EH (cell line): ENCODE results near the gene DNAJA3.

Experiments used
- DNase-seq: peaks from one replicate; pipeline ENCODE4 v3.0.0-alpha.2; 2015; ENCODE audit warnings: low read depth

The DNAJA3 gene

DNA sequence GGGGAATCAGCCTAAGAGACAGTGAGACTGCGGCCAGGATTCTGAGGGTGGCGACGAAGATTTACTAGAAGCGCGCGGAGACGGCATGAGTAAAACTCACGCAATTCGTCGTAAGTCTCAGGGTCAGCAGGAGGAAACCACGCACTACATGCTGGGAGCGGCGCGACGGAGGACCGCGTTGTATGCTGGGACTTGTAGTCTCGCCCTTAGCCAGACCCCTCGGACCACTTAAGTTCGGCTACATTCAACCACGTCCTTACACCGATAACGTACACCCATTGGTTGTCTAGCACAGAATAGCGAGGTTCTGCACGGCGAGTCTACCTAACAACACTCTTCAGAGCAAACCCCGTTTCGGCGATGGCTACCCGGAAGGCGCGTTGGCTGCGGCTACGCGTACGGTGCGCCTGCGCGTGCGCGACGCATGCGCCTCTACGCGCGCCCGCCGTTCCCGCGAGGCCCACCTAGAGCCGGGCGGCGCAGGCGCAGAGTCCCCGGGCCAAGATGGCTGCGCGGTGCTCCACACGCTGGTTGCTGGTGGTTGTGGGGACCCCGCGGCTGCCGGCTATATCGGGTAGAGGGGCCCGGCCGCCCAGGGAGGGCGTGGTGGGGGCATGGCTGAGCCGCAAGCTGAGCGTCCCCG lies at the start of gene DNAJA3:
TSS of gene DNAJA3 (plus strand) at position 491 of the 643 bp plus-strand sequence. CDS start at position 505, 14 bp downstream.
- peak; percentile 97 for DNase-seq

DNA sequence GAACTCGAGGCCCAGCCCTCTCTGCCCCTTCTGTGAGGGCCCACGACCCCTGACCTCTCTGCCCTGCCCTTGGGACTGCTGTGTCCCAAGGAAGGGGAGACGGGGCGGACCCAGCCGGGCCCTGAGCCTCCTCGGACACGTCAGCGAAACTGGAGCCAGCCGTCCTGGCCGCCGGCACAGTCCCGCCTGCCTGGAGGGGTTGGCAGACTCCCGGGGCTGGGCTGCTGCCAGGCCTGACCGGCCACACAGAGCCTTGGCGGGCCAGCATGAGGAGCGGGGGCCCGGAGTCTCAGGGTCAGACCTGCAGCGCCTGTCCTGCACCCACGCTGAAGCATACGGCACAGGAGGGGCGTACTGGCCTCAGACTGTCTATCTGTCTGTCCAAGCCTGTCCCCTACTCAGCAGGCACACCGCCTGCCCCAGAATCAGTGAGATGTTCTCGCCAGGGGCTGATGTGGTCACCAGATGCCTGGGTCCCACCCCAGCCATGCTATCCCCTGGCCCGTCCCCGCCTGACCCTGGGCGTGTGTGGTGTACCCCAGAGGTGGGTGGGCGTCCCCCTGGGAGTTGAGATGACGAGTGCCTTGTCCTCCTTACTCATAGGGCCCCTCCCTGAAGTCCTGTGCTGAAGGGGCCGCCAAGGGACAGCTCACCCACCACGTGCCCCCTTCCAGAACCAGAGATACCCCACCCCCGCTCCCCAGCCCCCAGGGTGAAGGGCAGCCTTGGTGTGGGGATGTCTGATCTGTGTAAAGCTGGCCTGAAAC lies 49.4 kb upstream of the DNAJA3 start:
- peak; percentile 92 for DNase-seq

DNA sequence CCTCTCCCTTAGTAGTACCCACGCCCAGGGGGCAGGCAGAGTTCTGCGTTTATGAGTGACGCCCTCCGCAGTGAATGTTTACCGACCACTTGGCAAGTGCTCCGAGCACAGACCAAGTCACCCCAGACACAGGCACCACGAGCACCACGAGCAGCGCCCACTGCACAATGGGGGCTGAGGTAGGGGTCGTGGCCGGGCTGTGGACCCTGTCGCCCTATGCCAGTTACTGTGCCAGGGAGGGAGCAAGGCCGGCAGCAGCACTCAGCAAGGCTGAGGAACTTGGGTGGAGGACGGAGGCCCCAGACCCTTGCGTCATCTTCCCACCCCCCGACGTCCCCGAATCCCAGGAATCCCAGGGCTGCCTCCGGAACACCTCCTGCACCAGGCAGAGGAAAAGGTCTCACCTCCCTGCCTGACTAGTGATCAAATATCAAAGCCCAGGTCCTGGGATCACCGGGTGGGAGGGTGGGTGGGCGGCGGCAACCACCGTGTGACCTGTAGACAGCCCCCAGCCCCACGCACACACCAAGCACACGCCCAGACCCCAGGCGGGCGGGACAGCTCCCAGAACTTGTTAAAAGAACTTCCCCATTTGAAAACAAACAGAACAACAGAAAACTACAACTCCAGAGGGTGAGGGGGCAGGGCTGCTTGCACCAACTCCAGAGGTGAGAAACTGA lies 48.6 kb upstream of the DNAJA3 start:
- peak; percentile 49 for DNase-seq

DNA sequence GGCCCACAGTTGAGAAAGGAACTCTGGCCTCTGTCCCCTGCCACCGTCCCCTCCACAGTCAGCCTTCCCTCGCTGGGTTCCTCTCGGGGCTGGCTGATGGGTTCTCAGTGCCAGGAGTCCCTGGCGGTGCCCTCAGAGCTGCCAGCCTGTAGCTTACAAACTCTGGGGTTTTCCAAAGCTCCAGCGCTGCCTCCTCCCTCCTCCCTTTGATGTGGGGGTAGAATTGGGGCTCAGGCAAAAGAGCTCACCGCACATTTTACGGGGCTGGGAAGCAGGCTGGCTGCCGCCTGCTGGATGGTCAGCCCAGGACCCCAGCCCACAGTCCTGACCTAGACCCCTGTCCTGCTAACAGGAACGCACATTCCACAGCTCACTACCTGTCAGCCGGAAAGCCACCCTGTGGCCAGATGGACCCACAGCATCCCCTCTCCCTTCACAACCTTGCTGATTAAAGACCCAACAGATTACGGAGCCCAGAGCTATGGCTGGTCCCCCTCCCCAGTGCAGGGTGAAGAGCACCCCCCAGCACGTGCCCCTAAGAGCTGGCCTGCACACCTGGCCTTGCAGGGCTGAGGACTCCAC lies 48.0 kb upstream of the DNAJA3 start:
- DNase-seq, result no peak

DNA sequence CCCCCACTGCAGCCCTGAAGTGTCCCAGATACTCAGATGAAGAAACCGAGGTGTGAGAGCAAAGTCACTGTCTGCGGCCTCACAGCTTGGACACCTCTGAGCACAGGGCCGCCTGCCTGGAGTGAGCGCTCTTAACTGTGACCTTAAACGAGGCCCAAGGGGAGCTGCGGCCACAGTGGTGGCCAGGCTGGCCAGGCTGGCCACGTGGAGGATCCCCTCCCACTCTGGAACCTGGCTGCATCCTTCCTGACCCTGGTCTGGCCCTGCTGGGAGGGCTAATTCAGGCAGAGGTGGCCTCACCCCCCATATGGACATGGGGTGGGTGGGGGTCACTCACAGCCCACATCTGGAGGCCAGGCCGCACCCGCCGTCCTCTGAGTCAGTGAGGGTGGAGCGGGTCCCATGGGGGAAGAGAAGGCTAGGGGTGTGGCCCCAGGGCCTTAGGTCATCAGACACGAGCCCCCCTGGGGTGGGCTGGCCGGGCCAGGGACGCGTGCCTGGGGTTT lies 47.5 kb upstream of the DNAJA3 start:
- DNase-seq, result peak; percentile 37

DNA sequence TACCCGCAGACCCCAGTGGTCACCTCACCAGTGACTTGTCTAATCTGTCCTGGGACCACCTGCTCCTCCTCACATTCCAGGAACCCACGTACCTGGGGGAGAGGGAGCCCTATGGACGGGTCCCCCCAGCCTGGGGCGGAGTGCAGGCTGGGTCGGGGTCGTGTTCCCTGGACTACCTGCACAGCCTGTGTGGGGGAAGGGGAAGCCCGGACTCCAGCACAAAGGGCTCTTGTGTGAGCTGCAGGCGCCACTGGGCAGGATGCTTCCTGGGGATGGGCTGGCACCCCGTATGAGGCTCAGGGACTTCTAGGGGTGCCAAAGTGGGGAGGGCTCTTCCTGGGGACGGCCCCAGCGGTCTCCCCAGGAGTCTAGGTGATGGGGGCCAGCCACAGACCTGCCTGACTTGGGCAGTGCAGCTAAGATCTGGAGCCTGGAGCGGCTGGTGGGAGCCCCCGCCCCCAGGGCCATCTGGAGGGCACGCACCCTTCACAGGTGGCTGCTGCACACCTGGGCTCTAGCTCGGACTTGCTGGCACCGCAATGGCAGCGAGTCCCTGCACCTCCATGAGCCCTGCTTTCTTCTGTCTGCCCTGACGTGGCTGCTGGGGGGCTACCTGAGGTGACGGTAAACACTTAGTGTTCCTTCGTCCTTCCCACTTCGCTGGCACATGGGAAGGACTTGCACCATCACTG lies 46.5 kb upstream of the DNAJA3 start:
- DNase-seq, result no peak

DNA sequence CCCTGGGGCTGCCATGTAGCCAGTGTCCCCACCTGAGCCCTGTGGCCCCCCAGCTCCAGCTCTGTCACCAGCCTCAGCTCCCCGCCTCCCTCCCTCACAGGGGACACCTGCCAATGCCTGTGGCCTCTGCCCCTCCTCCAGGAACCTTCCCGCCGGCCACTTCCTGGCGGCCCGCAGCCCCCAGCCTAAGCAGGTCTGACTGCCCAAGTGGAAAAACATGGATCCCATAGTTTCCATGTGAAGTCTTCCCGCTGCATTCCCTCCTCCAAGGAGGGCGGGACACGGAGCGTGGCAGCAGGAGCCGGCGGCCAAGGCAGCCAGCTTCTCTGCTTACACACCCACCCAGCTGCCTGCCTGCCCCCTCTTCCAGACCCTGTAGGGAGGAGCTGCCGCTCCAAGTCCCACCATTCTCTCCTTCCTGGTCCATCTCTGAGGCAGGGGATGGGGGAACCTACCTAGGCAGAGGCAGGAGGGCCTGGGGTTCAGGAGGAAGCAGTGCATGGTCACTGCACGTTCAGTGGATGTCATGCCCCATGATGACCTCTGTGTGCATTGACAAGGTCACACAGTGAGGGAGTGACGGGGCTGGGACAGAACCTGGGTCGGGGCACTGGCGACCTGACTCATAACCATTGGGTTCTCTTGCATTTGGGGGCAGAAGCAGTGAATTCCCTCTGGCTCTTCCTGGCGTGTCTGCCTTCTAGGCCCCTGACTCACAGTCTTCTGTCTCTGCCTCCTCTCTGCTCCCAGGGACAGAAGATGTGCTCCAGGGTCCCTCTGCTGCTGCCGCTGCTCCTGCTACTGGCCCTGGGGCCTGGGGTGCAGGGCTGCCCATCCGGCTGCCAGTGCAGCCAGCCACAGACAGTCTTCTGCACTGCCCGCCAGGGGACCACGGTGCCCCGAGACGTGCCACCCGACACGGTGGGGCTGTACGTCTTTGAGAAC lies 45.3 kb upstream of the DNAJA3 start:
- DNase-seq, result peak; percentile 50

DNA sequence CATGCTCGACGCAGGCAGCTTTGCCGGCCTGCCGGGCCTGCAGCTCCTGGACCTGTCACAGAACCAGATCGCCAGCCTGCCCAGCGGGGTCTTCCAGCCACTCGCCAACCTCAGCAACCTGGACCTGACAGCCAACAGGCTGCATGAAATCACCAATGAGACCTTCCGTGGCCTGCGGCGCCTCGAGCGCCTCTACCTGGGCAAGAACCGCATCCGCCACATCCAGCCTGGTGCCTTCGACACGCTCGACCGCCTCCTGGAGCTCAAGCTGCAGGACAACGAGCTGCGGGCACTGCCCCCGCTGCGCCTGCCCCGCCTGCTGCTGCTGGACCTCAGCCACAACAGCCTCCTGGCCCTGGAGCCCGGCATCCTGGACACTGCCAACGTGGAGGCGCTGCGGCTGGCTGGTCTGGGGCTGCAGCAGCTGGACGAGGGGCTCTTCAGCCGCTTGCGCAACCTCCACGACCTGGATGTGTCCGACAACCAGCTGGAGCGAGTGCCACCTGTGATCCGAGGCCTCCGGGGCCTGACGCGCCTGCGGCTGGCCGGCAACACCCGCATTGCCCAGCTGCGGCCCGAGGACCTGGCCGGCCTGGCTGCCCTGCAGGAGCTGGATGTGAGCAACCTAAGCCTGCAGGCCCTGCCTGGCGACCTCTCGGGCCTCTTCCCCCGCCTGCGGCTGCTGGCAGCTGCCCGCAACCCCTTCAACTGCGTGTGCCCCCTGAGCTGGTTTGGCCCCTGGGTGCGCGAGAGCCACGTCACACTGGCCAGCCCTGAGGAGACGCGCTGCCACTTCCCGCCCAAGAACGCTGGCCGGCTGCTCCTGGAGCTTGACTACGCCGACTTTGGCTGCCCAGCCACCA lies 44.4 kb upstream of the DNAJA3 start:
- DNase-seq, result no peak

DNA sequence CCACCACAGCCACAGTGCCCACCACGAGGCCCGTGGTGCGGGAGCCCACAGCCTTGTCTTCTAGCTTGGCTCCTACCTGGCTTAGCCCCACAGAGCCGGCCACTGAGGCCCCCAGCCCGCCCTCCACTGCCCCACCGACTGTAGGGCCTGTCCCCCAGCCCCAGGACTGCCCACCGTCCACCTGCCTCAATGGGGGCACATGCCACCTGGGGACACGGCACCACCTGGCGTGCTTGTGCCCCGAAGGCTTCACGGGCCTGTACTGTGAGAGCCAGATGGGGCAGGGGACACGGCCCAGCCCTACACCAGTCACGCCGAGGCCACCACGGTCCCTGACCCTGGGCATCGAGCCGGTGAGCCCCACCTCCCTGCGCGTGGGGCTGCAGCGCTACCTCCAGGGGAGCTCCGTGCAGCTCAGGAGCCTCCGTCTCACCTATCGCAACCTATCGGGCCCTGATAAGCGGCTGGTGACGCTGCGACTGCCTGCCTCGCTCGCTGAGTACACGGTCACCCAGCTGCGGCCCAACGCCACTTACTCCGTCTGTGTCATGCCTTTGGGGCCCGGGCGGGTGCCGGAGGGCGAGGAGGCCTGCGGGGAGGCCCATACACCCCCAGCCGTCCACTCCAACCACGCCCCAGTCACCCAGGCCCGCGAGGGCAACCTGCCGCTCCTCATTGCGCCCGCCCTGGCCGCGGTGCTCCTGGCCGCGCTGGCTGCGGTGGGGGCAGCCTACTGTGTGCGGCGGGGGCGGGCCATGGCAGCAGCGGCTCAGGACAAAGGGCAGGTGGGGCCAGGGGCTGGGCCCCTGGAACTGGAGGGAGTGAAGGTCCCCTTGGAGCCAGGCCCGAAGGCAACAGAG lies 43.5 kb upstream of the DNAJA3 start:
- DNase-seq, result no peak

DNA sequence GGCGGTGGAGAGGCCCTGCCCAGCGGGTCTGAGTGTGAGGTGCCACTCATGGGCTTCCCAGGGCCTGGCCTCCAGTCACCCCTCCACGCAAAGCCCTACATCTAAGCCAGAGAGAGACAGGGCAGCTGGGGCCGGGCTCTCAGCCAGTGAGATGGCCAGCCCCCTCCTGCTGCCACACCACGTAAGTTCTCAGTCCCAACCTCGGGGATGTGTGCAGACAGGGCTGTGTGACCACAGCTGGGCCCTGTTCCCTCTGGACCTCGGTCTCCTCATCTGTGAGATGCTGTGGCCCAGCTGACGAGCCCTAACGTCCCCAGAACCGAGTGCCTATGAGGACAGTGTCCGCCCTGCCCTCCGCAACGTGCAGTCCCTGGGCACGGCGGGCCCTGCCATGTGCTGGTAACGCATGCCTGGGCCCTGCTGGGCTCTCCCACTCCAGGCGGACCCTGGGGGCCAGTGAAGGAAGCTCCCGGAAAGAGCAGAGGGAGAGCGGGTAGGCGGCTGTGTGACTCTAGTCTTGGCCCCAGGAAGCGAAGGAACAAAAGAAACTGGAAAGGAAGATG lies 42.8 kb upstream of the DNAJA3 start:
- no peak for DNase-seq

DNA sequence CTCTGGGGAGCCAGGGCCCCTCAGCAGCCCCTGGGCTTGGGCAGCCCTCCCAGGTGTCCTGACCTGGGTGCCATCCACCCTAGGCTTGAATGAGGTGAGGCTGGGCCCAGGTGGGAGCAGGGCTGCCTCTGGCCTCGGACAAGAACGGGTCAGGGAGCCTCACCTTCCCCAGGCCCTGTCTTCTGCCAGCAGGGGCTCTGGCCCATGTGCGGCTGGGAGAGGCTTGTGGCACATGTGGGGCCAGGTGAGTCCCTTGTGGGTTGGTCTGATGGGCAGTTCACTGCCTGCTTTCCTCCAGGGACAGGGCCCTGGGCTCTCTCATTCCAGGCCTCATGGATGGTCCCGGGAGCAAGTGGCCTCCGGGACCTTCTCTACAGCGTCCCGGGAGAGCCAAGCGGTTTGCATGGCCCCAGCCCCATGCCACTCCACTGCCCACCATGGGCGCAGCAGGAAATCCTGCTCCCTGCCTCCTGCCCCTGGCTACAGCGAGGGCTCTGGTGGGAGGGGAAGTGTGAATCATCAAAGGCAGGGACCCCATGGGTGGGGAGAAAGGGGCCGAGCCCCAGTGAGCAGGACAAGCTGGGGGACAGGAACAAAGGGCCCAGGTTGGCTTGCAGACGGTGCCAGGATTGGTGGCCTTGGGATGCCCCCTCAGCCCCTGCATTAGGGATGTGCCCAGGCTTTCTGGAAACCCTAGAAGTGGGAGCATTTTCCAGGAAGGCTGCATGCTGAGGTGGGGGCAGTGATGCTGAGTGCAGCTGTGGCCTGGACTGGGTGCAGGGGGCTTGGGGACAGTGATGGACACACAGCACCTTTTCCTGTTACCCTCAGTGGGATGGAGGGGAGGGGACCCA lies 41.9 kb upstream of the DNAJA3 start:
- DNase-seq, result peak; percentile 25

DNA sequence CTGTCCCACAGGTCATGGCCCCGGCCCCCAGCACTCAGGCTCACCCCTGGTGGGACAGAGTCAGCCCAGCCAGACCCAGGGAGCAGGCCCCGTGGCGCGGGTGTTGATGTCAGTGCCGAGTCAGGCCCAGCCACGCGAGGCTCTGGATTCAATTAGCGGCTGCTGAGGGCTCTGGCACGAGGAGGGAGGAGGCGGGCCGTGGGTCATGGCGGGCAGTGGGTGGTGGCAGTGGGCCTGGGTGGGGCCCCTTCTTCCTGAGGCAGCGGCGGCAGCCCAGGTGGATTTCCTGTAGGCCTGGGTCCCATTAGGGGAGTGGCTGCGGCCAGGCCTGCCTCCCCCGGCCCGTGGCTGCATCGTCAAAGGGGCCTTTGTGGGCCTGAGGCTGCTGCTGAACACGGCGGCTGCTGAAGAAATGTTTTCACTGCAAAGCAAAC lies 41.1 kb upstream of the DNAJA3 start:
- DNase-seq, result peak; percentile 78

DNA sequence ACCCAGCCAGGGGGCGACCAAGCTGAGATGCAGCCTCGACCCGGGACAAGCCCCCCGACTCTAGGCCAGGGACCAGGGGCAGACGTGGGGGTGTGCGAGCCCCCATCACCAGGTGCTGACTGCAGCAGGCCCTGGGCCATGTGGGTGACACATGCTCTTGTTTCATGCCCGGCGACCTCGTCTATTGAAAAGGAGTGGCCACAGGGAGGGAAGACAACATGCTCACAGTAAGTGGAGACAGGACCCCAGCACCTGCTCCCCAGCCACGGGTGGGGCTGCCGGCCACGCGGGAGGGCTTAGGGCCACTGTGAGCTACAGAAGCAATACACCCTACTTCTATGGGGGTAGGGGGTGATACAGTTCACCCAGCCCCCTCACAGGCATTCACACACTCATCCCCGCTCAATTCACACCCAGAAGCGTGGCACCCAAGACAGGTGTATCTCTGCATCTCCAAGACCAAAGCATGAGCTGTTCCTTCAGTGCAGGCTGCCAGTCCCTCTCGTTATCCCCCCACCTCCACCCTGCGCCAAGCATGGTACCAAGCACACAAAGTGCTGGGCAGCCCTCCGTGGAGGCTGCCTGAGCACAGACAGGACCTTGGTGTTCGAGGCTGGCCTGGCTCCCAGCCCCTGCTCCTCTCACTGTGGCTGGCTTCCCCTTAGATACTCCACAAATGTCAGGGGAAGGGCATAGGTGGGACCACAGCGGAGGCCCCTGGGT lies 40.4 kb upstream of the DNAJA3 start:
- peak; percentile 44 for DNase-seq

DNA sequence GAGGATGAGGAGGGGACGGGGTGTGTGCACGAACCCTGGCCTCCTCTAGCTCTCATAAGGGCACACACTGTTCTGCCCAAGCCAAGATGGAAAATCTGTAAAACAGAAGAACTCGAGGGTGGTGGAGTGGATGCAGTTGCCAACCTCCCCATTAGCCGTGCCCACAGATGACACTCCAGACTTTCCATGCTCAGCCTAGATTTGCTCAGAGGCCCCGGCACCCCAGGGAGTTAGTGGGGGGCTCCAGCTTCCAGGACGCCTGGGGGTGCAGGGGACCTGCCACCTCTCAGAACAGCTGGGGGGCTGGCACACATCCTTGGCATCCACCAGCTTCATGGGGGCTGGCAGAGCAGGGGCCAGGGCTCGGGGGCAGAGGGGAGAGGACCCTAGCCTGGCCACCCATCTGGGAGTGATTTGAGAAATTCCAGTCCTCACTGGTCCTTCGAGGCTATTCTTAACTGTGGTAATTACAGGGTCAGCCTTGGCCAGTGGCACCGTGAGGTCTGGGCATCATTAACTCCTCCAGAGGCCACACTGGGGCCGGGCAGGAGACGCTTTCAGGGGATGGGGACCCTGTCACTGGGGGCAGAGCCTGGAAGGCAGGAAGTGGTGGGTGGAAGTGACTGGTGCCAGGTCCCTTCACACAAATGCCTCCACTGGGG lies 39.7 kb upstream of the DNAJA3 start:
- peak; percentile 36 for DNase-seq

DNA sequence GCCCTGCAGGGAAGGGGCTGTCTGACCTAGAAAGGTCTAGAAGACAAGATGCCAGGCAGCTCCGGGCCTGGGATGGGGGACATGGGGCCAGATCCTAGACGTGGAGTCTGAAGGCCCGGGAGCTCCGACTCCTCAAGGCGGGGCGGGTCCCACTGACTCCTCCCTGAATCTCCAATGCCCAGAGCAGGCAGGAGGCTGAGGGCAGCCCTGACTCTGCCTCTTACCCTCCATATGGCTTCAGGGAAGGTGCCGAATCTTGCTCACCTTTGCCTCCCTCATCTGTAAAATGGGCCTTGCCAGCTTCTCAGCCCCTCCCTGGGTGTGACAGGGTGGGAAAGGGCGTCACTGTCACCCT lies 39.2 kb upstream of the DNAJA3 start:
- DNase-seq, result peak; percentile 72

DNA sequence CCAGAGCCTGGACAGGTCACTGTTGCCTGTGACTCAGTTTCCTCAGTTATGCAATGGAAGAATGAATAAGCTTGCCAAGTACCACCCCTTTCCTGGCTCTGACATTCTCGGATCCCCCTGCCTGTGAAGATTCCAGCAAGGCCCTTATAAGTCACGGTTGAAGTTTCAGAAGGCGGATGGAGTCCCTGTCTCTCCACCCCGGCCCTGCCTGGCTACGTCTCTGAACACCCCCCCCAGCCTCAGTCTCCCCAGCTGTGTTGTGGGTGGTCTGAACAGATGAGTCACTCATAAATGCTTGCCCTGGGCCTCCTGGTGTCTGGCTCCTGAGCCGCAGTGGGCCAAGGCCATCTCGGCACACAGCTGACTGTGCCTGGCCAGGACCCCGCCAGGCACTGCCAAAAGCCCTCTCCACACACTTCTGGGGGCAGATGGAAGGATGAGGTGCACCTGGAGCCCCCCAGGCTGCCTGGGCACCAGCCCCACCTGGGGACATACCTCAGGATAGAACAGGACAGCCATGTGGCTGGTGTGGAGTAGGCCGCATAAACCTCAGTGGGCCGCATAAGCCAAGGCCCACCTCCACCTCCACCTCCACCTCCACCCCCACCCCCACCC lies 38.6 kb upstream of the DNAJA3 start:
- DNase-seq, result peak; percentile 53
